Measurements from ENCODE around the gene RHOB. TPM values are rescaled to one million over a fixed set of nuclear protein-coding genes. Genes with fewer than 3 reads are reported as not detected.

The RHOB gene
- total RNA-seq, 1 donor from 2014 or later = 191 TPM

GRCh38 chr2:20487030-20487391 is 40.1 kb downstream of the RHOB start:
- Histone ChIP-seq H3K36me3 (no peaks in the 10 kb centered on the region), H3K4me3 (no peak overlapping the region), H3K27me3 (no peaks in the 10 kb centered on the region), H3K27ac (no peak overlapping the region), H3K9me3 (no peaks in the 10 kb centered on the region), H3K4me1 (no peaks in the 10 kb centered on the region)
- no peak for TF ChIP-seq CTCF (IDR thresholded peaks at IDR 0.05)
- no peak for DNase-seq
- intact Hi-C loops (cut with DNase I) = no loop called here
- ATAC-seq = no peak

DNA sequence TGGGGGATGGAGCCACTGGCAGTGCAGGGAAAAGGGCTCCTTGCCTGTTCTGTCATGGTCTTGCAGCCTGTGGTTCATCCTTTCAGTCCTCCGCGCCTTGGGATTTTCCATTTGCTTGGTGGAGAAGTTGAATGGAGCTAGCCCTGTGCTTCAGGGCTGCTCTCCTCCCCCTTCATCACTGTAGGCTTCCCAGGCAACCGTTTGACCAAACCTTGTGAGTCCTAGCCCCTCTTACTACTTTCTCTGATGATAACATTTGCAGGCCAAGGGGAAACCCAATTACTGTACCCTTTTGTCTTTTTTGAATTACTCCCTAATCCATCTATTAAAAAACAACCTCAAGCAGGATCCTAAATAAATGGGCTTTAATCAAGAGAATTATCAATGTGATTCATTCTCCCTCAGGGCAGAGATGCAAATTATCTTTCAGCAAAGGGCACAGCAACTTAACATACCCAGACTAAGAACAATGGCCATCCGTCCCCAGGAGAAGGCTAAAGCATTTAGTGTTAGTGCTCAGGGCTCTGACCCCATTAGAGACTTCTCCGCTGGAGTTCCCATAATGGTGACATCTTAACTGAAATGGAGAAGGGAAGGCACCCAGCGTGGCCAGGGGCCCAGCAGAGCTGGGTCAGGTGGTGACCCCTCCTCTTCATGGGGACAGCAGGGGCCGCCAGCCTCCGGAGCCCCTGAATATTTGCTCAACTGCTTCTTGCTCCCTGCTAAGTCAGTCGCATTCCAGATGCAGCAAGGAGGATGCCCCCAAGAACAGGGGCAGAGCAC is 40.7 kb downstream of the RHOB start:
- Histone ChIP-seq H3K4me1 (no peaks in the 10 kb centered on the region), H3K4me3 (no peak overlapping the region), H3K36me3 (no peaks in the 10 kb centered on the region), H3K27me3 (no peaks in the 10 kb centered on the region), H3K9me3 (no peaks in the 10 kb centered on the region), H3K27ac (no peak overlapping the region)
- DNase-seq (peak; percentile 27), ATAC-seq (no peak)
- intact Hi-C loops (cut with DNase I) = no loop called here
- no peak for TF ChIP-seq CTCF (IDR thresholded peaks at IDR 0.05)

GRCh38 chr2:20488201-20488641 is 41.3 kb downstream of the RHOB start:
- Histone ChIP-seq H3K27me3 (no peaks in the 10 kb centered on the region), H3K4me3 (no peak overlapping the region), H3K36me3 (no peaks in the 10 kb centered on the region), H3K4me1 (no peaks in the 10 kb centered on the region), H3K9me3 (no peaks in the 10 kb centered on the region), H3K27ac (no peak overlapping the region)
- DNase-seq = peak; percentile 53
- intact Hi-C loops (cut with DNase I) = no loop called here
- ATAC-seq = no peak
- TF ChIP-seq CTCF (IDR thresholded peaks at IDR 0.05) = no peak

DNA sequence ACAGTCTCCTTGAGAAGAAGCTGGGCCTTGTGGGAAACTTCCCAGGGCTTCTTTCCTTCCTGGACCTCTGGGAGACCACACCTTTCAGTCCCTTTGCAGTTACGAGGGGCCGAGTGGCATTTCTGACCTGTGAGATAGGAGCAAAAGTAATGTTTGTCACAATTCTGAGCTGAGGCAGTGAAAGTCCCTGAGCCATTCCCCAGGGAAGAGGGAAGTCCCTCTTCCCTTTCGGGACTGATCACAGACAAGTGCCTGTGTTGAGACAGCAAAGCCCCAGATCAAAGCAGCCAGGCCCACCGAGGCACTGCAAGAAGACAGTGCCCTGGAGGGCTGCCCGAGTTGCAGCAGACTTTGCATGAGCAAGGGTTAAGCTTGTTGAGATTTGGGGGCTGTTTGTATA is 41.9 kb downstream of the RHOB start:
- no peak overlapping the region for H3K4me3 ChIP-seq
- intact Hi-C loops (cut with DNase I) = no loop called here
- no peak for TF ChIP-seq CTCF (IDR thresholded peaks at IDR 0.05)
- no peaks in the 10 kb centered on the region for H3K4me1 ChIP-seq
- no peaks in the 10 kb centered on the region for H3K9me3 ChIP-seq
- H3K36me3 ChIP-seq = no peaks in the 10 kb centered on the region
- no peaks in the 10 kb centered on the region for H3K27me3 ChIP-seq
- DNase-seq (peak; percentile 40), ATAC-seq (no peak)
- H3K27ac ChIP-seq = no peak overlapping the region

- Histone ChIP-seq H3K9me3 (no peaks in the 10 kb centered on the region), H3K4me1 (no peaks in the 10 kb centered on the region), H3K4me3 (no peak overlapping the region), H3K27me3 (no peaks in the 10 kb centered on the region), H3K27ac (no peak overlapping the region), H3K36me3 (no peaks in the 10 kb centered on the region)
- peak; percentile 46 for DNase-seq
- no peak for ATAC-seq
- TF ChIP-seq CTCF (IDR thresholded peaks at IDR 0.05) = no peak
- intact Hi-C loops (cut with DNase I) = no loop called here
Observed at GRCh38 chr2:20490300-20491181, 43.7 kb downstream of the RHOB start.

Data from upper lobe of right lung (tissue), 1 donor.